NCI-H82 treated with DMSO at 0.1 percent for 48 hours (cell line): ENCODE measurements around the gene HHAT.
"Not testable (repeated sequence)": the region's sequence is repeated elsewhere in the genome, so short reads cannot be mapped to it uniquely, and the experiment has no call there.

Experiments
- DNase-seq: peaks from one replicate; lab custom pipeline; 2025; ENCODE audit not compliant: unreplicated experiment; lab: John Stamatoyannopoulos, UW

Gene HHAT

DNA sequence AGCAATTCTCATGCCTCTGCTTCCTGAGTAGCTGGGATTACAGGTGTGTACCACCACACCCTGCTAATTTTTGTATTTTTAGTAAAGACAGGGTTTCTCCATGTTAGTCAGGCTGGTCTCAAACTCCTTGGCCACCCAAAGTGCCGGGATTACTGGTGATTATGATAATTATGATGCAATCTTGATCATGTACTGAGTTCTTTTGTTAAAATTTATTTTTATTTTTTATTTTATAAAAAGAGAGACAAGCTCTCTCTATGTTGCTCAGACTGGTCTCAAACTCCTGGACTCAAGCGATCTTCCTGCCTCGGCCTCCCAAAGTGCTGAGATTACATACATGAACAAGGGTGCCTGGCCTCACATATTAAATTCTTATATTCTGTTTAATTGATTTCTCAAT is 25.6 kb downstream of the HHAT start:
- not testable (repeated sequence) for DNase-seq

DNA sequence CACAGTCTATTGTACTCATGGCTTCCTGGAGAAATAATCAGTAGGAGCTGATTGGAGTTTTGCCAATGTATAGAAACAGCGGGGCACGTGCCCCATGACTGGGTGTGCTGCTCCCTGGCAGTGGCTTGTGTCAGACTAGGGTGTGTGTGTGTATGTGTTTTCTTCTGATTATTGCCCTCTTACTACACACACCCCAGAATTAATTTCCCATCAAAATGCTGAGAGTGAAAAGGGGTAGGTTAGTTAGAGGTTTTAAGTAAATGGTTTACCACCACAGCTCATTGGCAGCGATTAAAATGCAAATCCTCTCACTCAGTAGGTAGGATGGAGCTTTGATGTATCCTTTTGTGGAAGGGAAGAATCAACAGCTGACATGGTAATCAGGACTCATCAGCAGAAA is 29.9 kb downstream of the HHAT start:
- no peak for DNase-seq

DNA sequence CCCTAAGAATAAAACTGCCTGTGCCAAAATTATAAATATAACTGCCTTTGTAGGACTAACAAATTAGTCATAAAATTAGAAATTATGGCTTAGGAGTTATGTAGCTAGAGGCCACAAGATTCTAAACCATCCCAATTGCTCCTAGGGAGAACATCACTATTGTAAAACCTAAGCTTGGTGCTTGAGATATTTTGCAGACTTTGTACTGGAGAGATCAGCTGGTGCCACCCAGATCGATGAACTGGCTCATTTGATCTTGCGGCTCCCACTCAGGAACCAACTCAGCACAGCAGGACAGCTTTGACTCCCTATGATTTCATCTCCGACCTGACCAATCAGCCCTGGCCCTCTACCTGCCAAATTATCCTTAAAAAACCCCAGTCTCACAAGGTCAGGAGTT is 30.6 kb downstream of the HHAT start:
- DNase-seq, result no peak

DNA sequence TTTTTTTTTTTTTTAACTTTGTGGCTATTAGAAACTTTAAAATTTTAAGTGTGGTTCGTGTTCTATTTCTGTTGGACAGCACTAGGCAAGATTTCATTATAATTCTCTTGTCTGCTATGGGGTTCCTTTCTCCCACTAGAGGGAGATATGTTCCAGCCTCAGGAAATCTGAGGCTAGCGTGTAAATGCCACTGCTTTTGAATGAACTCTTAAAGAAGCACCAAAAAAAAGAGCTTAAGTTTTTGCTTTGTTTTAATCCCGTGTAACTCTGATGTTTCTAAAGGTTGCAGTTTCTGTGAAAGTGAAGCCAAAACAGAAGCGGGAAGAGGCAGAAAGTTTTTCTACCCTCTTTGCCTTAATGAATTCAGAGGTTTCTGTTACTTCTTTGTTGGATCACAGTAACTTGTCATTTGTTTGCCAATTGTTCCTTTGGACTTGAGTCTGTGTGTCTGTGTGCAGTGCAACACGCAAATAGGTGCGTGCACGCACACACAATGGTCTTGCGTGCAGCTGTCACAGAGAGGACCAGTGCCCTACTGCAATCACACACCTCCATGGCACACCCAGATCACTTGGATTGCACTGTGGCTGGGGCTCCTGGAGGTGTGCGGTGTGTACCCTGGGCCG is 32.3 kb downstream of the HHAT start:
- no peak for DNase-seq

DNA sequence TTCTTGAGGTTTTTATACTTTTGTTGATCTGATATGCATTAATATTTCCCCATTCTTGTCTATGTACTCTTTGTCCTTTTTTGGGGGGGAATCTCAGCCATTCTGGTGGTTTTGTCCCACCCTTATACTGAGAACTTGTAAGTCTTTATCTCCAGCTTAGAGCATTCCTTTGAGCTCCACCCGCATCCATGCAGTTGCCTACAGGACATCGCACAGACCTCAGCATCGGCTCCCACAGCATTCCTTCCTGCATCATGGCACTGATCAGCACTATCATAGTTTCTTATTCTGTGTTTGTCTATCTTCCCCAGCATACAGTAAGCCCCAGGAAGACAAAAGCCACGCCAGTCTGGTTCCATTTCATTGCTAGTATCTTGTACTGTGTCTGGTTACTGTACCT is 33.0 kb downstream of the HHAT start:
- DNase-seq, result no peak

DNA sequence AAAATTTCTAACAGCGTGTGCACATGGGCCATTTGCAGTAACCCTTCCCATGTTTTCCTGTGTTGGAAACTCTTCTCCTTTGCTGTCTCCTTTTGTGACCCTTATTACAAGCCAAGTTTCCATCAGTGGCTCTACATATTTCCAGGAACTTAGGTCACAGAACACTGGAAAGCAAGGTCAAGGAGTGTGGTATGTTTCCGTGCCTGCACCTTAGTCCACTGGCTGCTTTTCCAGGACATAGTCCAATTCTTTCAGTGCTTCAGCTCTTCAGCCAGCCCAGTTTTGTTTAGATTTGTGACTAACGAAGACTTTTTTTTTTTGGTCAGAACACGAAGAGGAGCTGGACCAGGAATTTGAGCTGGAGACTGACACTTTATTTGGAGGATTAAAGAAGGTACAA is 33.8 kb downstream of the HHAT start:
- no peak for DNase-seq

DNA sequence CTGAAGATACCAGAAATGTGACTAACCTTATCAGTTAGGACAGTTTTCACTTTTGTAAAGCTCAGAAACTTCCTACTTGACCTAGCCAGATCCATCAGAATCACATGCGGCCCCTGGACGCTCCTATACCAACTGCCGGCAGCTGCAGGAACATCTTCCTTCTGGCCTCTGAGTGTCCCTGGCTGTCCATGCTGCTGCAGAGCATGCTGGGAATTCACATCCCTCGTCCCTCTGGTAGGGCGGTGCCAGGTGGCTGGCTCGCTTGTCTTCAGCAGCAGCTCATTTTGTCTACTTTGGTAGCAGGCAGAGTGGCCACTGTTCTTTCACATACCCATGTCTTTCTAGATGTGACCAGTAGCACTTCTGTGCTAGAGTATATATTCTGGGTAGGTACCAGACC is 34.4 kb downstream of the HHAT start:
- DNase-seq, result no peak

DNA sequence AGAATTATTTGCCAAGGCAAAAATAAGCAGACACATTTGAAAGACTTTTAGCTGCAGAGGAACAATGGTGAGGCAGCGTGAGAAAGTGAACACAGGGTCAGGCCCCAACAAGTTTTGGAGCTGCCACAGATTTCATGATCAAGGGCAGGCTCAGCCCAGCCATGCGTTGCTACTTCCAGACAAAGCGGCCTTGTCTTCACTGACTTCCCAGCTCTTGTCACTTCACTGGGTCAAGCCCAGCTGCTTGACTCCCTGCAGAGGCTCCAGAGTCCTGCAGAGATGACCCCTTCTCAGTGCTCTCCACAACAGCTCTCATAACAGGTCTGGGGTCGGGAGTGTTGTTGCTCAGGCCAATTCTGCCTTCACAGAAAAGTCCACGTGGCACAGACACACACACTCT is 35.8 kb downstream of the HHAT start:
- no peak for DNase-seq

DNA sequence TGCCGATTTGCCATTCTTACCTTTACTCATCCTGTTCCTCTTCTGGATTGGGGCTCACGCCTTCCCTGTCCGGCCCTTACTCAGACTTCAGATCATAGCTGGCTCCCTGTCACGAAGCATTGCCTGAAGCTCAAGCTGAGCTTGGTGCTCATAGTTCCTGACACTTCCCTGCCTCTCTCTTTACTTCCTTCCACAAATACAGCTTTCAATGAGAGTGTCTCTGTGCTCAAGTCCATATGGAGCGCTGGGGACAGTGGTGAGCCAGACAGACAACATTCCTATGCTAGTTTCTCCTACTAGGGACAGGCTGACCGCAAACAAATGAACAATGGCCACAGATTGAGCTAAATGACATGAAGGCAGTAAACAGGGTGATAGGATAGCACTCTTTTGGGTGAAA is 38.1 kb downstream of the HHAT start:
- no peak for DNase-seq

DNA sequence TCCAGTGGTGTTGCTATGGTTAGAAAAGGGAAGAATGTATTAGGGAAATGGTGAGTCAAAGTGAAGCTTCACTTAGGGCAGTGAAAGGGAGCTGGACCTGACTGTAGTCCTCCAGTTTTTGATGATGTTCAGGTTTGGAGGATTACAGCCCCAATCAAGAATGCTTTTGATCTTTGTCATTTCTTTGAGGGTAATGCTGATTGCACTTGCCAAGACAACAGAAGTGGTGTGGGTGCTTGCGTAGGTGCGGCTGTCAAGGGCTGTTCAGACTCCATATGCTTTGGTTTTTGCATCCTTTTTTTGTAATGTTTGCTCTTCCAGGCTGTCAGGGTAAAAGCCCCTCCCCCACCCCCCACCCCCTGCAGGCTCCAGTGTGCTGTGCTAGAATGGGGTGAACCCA is 38.9 kb downstream of the HHAT start:
- no peak for DNase-seq

DNA sequence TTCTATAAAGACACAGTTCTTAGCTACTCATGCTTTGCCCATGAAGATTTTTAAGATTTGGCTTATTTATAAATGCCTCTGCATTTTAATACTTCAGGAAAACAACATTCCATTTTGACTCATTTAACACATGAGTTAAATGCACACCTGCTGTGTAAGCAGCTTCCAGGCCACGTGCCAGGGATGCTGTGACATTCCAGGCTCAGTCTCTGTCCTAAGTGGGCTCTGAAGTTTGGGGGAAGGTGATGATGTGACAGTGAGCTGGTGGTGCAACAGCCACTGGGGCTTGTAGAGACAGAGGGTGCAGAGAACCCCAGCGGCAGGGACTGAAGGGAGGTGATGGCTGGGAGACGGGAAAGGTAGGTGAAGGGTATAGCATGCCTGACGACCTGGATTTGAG is 40.7 kb downstream of the HHAT start:
- no peak for DNase-seq

DNA sequence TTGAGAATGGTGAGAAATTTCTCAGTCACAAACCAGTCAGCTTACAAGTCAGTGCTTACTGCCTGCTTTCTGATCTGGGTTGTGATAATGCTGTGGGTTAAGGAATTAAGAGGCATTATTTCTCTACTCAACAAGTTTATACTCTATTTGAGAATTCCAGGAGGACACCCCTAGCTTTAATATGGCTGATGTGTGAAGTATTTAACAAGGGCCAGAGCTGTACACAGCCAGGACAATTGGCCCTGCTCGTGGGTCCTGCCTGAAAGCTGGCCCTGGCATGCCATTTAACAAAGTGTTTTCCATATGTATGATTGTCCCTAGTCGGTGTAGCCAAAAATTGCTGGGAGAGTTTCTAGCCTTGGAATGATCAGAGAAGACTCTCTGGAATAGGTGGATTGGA is 43.2 kb downstream of the HHAT start:
- DNase-seq, result no peak

DNA sequence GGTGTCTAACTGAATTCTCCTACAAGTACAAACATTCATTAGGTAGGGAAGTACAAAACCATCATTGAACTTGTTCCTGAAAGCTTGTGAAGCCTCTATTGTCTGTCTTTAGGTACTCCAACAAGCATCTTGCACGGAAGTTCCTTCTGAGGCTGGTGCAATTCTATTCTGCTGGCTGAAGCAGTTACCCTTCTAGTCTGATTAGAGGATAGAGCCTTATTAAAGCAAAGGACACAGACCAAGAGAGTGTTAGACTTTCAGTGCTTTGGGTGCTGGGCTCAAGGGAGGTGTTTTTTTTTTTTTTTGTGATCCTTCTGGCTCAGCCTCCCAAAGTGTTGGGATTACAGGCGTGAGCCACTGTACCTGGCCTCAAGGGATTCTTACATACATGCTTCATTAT is 43.8 kb downstream of the HHAT start:
- no peak for DNase-seq

DNA sequence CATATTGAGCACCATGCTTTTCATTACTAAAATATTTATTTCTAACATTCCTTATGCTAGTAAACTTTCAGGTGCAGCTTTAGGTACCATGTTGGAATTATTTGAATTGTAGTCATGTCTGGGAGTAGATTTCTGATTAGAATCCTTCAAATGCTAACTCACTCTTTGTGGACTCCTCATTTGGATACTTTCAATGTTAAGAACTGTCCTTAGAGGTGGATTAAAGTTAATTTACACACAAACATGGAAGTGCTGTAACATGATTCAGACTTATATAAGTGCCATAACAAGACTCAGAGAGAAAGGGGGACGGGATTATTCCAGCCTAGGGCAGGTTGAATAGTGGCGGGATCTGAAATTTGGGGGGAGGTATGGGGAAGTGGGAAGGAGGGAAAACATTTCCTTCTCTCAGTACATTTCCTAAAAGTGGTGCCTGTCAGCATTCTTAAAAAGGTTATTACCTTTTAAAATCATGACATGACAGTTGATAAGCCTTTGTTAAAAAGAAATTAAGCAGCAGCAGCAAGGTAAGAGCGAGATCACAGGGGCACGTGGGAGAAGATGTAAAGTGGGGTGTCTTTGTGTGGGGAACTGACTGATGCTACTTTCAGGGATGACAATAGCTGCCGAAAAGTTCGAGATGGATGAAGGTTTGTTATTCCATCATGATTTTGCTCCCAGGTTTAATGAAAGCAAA is 44.4 kb downstream of the HHAT start:
- DNase-seq, result no peak

DNA sequence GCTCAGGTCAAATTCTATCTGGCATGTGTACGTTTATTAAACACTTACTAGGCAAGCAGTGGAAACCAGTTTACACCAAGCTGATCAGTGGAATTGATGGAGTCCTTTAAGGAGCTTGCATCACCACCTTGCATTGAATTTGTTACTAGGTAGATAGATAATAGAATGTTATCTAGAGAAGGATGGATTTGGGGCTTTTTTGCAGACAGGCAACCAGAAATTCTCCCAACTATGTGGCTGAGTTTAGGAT is 44.9 kb downstream of the HHAT start:
- no peak for DNase-seq

DNA sequence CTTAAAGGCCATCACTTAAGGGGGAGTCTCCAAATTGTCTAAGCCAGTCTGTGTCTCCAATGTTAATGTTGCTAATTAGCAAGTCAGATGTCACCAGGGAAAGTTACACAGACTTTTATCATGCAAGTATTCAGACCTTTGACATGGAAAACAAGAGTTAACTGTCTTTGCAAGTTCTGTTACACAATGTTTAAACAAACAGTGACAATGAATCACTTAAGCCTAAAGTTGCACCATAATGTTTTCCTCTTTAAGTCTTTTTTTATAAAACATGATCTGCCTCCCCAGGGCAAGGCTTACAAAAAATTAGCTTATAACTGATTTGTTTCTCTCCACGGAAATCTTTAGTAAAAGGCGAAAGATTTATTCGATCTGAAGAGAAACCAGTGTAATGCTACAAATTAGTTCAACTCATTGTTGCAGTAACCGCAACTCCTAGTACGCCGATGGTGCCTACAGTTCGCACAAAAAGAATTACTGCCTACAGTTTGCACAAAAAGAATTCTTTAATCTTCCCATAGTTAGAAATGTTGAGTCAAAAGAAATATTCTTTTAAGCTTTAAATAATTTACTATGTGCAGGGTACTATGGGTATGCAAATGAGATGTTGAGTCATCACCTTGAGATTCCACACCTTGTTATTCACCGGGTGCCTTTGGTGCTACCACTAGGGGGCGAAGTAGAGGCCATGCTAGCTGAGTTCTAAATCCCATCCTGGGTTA is 45.3 kb downstream of the HHAT start:
- DNase-seq, result peak; percentile 86

DNA sequence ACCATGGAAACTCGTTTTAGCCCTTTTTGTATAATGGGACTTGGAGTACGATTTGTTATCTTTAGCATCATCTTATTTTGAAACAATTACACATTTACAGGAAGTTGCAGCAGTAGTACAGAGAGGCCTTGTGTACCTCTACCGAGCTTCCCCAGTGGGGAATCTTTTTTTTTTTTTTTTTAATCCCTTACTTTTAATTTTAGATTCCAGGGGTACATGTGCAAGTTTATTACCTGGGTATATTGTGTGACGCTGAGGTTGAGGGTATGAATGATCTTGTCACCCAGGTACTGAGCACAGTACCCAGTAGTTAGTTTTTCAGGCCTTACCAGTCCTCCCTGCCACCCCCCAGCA is 45.9 kb downstream of the HHAT start:
- DNase-seq, result no peak

DNA sequence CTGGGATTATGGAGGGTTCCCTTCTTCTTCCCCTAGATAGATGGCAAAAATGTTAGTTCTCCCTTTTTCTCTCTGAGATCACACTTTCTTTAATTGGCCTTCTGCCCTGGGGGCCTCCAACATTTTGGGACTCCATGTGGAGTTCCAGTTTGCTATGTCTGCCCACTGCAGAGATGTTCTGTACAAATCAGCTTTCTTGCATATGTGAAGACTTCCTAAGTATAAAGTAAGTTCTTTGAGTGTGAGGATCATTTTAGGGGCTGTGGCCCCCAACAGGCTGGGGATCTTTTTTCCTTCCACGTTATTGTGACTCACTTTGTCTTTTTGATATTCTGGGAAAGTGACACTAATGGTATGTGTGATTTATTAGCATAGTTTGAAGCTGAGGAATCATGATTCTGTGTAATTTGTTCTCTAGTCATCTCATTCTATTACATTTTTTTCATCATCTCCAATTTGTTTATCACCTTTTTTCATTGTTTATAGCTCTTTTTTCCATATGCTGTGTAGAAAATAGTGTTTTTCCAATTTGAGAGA is 48.2 kb downstream of the HHAT start:
- DNase-seq, result no peak

DNA sequence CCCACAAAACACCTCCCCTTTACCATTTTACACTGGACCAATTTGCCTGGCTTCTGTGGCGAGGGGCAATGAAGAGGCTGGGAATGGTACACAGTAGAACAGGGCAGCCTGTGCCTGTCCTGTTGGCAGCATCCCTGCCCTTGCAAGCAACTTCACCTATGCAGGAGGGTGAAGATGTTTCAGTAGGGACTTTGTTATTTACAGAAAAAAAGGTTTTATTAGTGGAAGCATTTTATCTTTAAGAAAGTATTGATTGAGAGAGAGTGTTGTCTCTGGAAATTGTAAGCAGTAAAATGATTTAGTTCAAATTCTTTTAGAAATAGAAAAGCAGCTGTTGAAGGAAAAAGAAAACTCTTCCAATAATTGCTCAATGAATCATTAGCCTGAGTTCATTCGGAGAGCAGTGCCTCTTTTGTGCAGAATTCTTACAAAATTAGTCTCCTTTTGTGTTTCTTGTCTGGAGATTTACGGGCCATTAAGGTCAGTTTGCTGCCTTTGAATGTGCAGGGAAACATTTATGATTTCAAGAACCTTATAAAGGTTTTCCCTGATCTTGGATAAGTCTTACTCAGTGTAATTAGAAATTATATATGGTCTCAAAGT is 49.1 kb downstream of the HHAT start:
- no peak for DNase-seq

DNA sequence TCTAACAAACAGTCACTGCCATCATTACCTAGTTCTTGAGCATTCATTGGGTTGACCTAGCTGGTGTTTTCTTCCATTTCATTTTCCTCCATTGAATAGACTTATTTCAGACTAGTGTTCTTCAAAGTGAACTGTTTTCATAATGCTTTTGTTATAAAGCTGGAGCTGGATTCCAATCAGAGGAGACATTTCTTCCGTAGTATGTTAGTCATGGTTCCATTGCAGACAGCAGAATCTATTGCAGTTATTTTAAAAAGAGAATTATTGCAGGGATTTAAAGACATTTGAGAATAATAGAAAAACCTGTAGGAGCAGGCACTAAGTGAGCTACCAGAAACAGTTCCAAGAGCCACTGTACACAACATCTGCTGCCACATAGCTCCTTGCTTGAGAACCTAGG is 50.0 kb downstream of the HHAT start:
- no peak for DNase-seq

DNA sequence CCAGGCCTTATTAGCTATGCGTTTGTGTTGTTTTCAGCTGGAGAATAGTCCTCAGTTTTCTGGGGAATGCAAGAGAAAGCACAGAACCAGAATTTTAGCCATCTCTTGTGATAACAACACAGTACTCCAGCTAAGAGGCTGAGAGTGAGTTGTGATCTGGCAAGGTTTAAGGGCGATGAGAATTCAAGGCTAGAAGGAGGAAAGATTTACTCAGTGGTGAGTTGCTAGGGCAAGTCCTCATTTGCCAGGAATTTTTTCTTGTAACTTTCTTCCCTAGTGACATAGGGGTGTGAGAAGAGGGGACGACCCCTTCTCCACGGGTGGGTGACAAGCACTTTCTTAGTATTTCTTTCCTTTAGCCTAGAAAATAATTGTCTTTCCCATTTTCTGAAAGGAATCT is 53.2 kb downstream of the HHAT start:
- DNase-seq, result no peak

DNA sequence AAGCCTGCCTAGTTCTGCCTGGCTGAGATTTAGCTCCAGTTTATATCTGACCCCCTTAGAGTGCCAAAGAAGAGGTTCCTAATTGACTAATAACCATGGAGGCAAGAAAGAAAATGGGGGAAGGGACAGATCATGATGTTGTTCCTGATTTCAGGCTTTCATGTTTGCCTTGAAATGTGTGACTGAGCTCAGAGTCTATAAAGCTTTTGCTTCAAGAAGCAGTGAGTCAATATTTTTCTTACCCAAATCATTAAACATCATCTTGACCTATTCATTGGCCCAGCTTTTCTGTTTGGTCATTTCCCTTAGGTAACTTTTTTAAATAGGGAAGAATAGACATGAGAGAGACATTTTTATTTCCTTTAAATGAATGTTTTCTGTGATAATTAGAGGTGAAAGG is 55.9 kb downstream of the HHAT start:
- DNase-seq, result no peak
